ENCODE measurements around the gene KRT12. TPM values are rescaled to one million over a fixed set of nuclear protein-coding genes. Genes with fewer than 3 reads are reported as not detected.
A peak's percentile ranks its signal among the peaks of the same experiment; 100 is the strongest.

Gene KRT12
- total and polyA plus RNA-seq, 12 donors, result not detected

DNA sequence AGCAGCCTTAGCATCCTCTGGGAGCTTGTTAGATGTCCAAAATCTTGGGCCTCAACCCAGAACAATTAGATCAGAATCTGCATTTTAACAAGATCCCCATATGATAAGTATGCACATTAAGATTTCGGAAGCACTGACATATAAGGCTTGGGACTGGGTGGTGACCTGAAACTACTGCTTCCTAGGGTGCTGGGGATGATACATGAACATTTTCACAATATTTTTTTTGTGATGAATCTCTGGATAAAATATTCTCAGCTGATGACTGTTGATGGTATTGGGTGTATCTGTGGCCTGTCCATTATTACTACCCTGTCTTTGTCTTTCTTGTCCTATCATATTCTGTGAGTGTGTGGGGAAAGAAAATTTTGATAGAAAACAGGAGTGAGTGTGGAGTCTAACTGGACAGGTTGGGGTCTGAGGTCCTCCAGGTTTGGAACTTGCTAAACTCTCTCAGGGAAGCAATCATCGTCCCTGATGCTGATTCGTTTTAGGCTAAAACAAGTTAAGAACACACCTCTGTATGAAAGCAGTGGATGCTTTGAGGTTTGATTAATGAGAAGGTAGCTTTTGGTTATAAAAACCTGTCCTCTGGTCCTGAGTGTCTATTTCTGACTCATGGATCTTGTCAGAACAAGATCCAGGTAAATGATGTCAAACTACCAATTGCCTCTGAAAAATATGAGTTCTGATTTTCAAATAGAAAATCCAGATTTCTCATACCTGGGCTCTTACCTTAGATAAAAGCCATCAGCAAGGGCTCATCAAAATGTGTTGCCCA, 47.2 kb upstream of the KRT12 start:
- TF ChIP-seq, protein P1, sequence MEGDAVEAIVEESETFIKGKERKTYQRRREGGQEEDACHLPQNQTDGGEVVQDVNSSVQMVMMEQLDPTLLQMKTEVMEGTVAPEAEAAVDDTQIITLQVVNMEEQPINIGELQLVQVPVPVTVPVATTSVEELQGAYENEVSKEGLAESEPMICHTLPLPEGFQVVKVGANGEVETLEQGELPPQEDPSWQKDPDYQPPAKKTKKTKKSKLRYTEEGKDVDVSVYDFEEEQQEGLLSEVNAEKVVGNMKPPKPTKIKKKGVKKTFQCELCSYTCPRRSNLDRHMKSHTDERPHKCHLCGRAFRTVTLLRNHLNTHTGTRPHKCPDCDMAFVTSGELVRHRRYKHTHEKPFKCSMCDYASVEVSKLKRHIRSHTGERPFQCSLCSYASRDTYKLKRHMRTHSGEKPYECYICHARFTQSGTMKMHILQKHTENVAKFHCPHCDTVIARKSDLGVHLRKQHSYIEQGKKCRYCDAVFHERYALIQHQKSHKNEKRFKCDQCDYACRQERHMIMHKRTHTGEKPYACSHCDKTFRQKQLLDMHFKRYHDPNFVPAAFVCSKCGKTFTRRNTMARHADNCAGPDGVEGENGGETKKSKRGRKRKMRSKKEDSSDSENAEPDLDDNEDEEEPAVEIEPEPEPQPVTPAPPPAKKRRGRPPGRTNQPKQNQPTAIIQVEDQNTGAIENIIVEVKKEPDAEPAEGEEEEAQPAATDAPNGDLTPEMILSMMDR (IDR thresholded peaks at IDR 0.05), result no peak
- Histone ChIP-seq H3K4me3 (no peak overlapping the region), H3K9me3 (no peaks in the 10 kb centered on the region), H3K36me3 (no peaks in the 10 kb centered on the region), H3K27me3 (peaks cover 0 to 7% (median 0%) of the 10 kb centered on the region in 7 donors), H3K4me1 (peaks cover 0 to 44% (median 0%) of the 10 kb centered on the region in 9 donors), H3K27ac (no peak overlapping the region)
- ATAC-seq (no peak), DNase-seq (no peak)
- intact Hi-C loops (cut with DNase I), result loop anchor here in 7 of 10 donors (5.0 to 10.0 kb wide), 7 partner anchors 408 to 748 kb away; no protein-coding TSS in a partner anchor
- WGBS, 2 donors, result 72 to 74% methylated on average over 3 of the region's 3 CpGs

DNA sequence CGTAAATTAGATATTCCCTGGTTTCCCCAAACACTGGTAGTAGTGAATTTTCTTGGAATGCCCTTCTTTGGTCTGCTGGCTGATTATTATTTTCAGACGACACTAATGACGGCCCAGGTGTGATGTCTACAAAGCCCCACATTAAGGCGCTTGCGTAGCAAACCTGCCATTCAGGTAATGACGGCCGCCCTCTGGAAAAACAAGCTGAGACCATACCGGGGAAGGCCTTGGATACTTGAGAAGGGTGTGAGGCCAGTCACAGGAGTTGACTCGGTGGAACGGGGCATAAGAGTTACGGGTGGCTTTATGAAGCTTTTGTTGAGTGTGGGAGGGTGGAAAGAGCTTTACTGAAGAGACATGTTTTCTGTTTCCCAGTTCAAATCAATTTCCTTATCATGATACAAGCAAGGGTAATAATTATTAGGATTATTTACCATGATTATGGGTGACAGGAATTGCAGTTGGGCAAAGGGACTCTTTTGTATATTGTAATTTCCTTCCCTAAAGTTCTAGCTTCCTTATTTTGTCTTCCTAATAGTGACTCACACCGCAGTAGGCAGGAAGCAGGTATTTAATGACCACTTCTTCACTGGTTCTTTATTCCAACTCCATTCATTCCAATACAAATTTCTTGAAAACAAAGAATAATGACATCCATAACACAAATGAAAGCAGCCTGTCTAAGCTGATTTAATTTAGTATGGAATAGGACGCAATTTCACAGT, 45.6 kb upstream of the KRT12 start:
- 88 to 92% methylated on average over 13 of the region's 13 CpGs for WGBS, 2 donors
- peak in 1 of 8 donors; percentile 37 for ATAC-seq
- Histone ChIP-seq H3K4me3 (no peak overlapping the region), H3K27ac (peak overlapping the region in 1 of 10 donors; percentile 59), H3K27me3 (peaks cover 0 to 16% (median 9%) of the 10 kb centered on the region in 7 donors), H3K9me3 (no peaks in the 10 kb centered on the region), H3K36me3 (no peaks in the 10 kb centered on the region), H3K4me1 (peaks cover 0 to 46% (median 0%) of the 10 kb centered on the region in 9 donors)
- TF ChIP-seq, protein P1 (IDR thresholded peaks at IDR 0.05), result no peak
- intact Hi-C loops (cut with DNase I), result loop anchor here in 7 of 10 donors (5.0 to 10.0 kb wide), 7 partner anchors 410 to 750 kb away; no protein-coding TSS in a partner anchor
- DNase-seq, result no peak

DNA sequence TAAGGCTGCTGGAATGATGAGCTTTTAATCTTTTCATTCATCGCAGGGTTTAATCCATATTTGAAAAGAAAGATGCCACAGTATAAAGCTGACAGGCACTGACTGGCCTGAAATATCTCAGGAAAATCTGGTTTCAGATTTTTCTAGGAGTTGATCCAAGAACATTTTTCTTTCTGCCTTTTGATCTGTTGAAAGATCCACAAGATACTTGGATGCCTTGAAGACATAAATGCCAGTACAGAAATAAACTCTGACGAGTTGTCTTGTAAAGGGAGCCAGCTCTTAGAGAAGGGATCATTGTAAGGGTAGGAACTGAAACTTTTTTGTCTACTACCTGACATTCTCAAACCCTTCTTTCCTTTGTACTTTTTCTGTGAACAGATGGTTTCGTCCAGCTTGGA, 43.4 kb upstream of the KRT12 start:
- Histone ChIP-seq H3K36me3 (no peaks in the 10 kb centered on the region), H3K4me3 (no peak overlapping the region), H3K4me1 (peaks cover 0 to 41% (median 0%) of the 10 kb centered on the region in 9 donors), H3K9me3 (no peaks in the 10 kb centered on the region), H3K27me3 (peaks cover 0 to 26% (median 19%) of the 10 kb centered on the region in 7 donors), H3K27ac (no peak overlapping the region)
- TF ChIP-seq, protein P1 (IDR thresholded peaks at IDR 0.05), result no peak
- 71% methylated on average over 3 of the region's 3 CpGs for WGBS, 2 donors
- intact Hi-C loops (cut with DNase I), result loop anchor here in 7 of 10 donors (5.0 to 10.0 kb wide), 7 partner anchors 412 to 752 kb away; no protein-coding TSS in a partner anchor
- DNase-seq, result no peak
- ATAC-seq, result no peak

DNA sequence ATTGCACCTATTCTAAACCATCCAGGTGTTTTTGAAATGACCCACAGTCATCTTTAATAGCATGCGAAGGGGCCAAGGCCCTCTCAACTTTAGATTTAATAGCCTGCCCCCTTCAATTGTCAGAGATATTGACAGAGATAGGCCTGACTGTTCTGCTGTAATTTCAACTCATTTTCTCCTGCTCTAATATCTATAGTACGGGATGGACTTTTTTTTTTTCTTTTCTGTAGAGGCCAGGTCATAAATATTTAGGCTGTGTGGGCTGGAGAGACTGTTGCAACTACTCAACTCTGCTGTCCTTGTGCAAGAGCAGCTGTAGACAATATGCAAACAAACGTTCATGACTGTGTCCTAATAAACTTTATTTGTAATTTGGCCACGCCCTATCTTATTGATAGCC, 42.7 kb upstream of the KRT12 start:
- no peak for ATAC-seq
- WGBS, 2 donors, result 59 to 65% methylated on average over 4 of the region's 4 CpGs

More for the DNA sequence above, 42.7 kb upstream of the KRT12 start:
- Histone ChIP-seq H3K4me1 (peaks cover 0 to 34% (median 0%) of the 10 kb centered on the region in 9 donors), H3K27me3 (peaks cover 0 to 26% (median 20%) of the 10 kb centered on the region in 7 donors), H3K4me3 (no peak overlapping the region), H3K36me3 (no peaks in the 10 kb centered on the region), H3K27ac (no peak overlapping the region), H3K9me3 (no peaks in the 10 kb centered on the region)
- TF ChIP-seq, protein P1 (IDR thresholded peaks at IDR 0.05), result no peak
- intact Hi-C loops (cut with DNase I), result loop anchor here (1.0 to 10.0 kb wide), 15 partner anchors 52 to 753 kb away; no protein-coding TSS in a partner anchor
- DNase-seq, result no peak

All from heart right ventricle (tissue), 16 donors.